GM18511 (cell line): Measurements from ENCODE around the gene SRGAP1.

Experiments
- ATAC-seq: cut with Tn5 transposase; IDR thresholded peaks from one replicate; pipeline ENCODE4 v1.9.1; 2021; ENCODE audit warnings: mild to moderate bottlenecking, moderate library complexity; ENCODE audit not compliant: unreplicated experiment

The SRGAP1 gene

DNA sequence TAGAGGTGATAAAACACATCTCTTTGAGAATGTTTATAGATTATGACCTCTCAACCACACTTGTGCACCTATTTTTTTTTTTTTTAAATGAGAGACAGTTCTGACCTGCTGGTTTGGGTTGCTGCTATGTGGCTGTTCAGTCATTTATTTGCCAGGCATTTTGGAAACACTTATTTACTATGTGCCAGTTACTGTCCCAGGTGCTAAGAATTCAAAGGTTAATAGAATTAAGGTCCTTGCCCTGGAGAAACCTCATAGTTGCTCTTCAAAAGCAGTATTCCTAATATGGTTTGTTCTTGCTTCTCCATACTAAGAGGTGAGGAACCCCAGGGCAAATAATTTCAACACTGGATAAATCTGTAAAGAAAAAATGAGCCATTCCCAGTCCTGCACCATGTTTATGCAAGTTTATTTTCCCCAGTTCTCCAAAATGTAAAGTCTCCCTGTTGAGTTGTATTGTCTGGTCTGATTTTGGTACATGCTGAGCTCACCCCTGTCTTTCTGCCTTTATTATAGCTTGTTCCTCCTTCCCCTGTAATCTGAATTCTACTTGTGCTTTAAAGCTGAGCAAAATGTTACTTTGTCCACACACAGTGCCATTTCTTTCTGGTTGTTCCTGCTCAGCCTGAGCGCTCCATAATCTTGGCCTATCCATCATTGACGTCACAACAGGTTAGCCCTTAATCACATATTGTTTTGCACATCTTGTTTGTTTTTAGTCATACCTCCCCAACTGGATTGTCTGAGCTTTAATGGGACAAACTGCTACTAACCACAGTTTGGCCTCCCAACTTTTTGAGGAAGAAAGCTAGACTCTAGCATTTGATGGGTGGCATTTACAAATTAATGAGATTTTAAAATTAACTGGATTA is 56.7 kb downstream of the SRGAP1 start:
- no peak for ATAC-seq

DNA sequence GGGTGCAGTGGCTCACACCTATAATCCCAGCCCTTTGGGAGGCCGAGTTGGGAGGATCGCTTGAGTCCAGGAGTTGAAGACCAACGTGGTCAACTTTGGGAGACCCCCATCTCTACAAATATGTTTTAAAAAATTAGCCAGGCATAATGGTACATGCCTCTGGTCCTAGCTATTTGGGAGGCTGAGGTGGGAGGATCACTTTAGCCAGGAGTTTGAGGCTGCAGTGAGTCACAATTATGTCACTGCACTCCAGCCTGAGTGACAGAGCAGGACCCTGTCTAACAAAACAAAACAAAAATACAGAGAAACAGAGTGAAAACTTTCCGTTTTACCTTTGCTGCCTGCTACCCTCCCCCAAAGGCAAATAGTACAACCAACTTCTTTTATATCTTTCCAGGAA is 60.2 kb downstream of the SRGAP1 start:
- no peak for ATAC-seq

DNA sequence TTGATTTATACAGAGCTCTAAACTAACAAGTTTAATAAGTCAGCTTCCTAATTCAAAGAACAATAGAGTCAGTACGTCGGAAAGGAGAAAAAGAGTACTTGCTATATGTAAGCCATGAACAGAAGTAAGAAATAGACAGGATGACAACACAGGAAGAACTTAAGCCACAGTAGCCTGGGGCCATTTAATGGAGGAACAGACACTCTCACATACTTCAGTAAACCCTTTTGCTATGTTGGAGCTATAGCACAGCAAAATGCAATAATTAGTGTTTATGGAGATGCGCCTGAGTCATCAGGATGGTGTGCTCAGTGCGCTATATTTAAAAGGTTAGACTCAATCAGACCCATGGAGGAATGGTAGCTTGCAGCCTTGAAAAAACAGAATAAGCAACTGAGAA is 61.0 kb downstream of the SRGAP1 start:
- no peak for ATAC-seq

GRCh38 chr12:63906876-63907275 is 62.4 kb downstream of the SRGAP1 start:
- ATAC-seq, result no peak

DNA sequence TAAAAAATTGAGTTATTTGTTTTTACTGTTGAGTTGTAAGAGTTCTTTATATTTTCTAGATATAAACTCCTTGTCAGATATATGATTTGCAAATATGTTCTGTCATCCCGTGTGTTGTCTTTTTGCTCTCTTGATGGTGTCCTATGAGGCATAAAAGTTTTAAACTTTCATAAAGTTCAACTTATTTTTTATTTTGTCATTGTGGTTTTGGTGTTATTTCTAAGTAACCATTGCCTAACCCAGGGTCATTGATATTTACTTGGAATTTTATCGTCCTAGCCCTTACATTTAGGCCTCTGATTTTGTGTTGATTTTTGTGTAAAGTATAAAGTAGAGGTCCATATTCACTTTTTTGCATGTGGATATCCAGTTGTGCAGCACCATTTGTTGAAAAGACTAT is 63.1 kb downstream of the SRGAP1 start:
- no peak for ATAC-seq

DNA sequence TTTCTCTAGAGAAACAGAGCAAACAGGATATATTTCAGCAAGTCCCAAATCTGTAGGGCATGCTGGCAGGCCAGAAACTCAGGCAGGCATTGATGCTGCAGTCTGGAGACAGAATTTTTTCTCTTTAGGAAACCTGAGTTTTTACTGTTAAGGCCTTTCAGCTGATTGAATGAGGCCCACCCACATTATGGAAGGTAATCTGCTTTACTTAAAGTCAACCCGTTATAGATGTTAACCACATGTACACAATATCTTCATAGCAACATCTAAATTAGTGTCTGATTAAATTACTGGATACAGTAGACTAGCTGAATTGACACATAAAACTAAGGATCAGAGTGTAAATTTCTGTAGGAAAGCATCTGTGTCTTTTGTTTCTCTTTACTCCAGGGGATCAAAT is 65.2 kb downstream of the SRGAP1 start:
- no peak for ATAC-seq

- no peak for ATAC-seq
Measured at GRCh38 chr12:63911341-63911740, 66.8 kb downstream of the SRGAP1 start.

GRCh38 chr12:63912651-63913050 is 68.2 kb downstream of the SRGAP1 start:
- no peak for ATAC-seq

- no peak for ATAC-seq
Measured at GRCh38 chr12:63913929-63914328, 69.4 kb downstream of the SRGAP1 start.

GRCh38 chr12:63915105-63915800 is 70.8 kb downstream of the SRGAP1 start:
- no peak for ATAC-seq

DNA sequence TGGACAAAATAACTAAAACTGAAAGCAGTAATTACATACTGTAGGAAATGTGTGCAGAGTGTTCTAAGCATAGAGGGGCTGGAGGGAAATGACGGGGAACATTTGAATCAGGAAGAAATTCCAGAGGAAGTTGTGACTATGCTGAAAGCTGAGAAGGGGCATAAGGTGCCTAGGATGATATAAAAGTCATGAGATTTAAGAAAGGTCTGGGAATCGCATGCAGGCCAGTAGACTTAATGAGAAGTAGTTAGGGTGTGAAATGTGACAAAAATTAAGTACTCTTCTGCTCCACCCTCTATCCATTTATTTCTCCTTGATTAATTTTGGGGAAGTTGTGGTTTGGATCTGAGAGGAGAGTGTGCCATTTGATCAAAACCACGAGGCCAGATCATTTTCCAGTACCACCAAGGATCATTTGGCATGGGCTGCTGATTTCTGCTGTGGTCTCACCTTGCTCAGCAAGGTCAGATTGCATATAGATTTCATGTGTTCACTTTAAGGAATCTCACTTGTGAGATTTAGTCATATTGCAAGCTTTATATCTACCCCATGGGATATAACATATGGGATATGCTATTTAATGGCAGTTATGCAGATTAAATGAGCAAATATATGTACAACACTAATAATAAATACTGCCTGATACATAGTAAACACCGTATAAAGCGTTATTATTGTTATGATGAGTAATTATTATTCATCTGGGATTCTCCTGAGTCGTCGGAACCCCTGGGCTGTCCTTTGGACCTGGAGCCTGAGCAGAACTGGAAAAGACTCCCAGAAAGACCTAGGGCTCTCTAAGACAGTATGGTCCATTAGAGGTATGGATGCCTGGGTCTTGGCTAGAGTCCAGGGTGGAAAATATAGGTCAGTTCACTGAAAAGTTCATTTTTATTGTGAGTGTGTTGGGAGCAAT is 72.3 kb downstream of the SRGAP1 start:
- no peak for ATAC-seq

DNA sequence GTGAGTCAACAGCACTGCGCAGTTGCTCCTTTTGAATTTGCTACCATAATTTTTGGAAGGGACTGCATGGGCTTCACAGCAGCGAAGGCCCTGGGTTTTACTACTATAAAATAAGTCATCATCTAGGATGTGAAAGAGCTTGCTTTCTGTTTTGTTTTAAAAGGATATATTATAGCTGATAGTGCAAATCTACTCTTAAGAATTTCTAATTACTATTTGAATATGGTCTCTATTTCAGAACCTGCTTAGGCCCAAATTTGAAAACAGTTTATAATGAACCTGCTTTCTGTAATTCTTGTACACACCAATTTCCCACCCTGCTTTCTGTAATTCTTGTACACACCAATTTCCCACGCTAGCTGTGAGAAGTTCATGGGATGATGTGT is 73.0 kb downstream of the SRGAP1 start:
- no peak for ATAC-seq

GRCh38 chr12:63917864-63918799 is 73.6 kb downstream of the SRGAP1 start:
- peak; percentile 93 for ATAC-seq

GRCh38 chr12:63918800-63919300 is 74.3 kb downstream of the SRGAP1 start:
- ATAC-seq, result no peak

DNA sequence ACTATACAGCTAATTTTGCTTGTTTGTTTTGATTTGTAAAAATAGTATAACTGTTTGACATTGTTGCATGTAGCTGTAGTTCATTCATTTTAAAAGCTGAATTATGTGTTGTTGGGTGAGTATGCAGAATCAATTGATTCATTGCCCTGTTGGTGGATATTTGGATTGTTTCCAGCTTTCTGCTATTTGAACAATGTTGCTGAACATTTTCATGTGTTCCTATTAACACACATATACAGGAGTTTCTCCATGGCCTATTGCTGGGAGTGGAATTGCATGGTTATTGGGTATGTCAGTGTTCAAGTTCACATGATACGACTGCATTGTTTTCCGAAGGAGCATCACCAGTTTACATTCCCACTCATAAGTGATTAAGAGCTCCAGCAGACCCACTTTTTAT is 75.3 kb downstream of the SRGAP1 start:
- no peak for ATAC-seq

DNA sequence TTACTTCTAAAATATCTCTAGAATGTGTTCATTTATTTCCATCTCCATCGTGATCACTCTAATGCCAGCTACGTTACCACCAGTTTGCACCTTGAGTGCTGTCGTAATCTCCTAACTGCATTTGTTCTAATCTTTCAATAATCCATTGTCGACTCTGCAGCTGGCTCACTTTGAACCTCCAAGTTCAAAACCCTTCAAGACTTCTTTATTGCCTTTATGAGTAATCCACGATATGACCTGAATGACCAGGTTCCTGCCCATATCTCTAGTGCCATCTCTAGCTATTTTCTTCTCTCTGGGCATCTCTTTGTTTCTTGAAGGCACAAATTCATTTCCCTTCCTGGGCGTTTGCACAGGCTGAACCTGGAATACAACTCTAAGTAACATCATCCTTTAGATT is 76.7 kb downstream of the SRGAP1 start:
- ATAC-seq, result no peak

GRCh38 chr12:63922474-63922873 is 78.0 kb downstream of the SRGAP1 start:
- no peak for ATAC-seq

DNA sequence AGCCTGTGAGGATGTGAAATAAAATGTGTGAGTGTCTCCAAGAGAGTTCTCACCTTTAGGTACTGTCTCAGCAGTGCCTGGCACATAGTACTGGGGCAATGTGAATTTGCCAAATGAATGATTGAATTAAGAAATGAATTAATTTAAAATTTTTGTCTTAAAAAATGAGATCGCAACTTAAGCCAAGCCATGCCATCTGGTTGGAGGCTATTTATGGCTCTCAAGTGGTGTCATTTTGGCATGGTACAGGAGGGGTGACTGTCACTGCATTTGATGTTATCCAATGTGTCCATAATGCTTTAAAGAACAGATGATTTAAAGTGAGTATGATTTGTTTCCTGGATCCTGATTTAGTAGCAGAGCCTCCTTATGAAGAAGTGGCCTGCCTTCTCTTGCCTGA is 80.3 kb downstream of the SRGAP1 start:
- ATAC-seq, result no peak

DNA sequence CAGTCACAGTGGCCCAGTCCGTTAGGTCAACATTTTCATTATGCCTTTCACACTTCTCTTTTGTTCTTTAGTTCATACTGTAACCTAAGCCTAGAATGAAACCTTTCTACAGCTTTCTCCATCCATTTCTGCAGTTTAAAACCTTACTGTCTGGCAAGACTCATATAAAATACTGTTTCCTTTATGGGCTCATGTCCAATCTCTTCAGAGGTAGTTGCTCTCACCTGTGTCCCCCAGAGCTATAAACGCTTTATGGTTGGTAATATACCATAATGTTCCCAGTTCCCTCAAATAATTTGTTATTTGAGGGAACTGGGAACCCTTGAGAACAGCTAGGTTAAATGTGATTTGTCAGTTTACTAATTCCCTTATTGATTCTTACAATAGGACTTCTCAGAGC is 83.0 kb downstream of the SRGAP1 start:
- no peak for ATAC-seq

GRCh38 chr12:63928305-63928704 is 83.8 kb downstream of the SRGAP1 start:
- peak; percentile 55 for ATAC-seq
